ENCODE measurements around the gene TMEM269.

GRCh38 chr1:42821690-42822089 is 36.9 kb downstream of the TMEM269 start:
- TF ChIP-seq CTCF (conservative IDR thresholded peaks at IDR 0.05) (no peak), EZH2 (IDR thresholded peaks at IDR 0.05; ENCODE audit: low read depth) (no peak)
